OCI-LY7 (cell line): ENCODE data around the gene GATA5.

ENCODE experiments used
- EZH2phosphoT487 ChIP-seq: fragments of 200-600 bp; sonication (generic); IDR thresholded peaks from 2 replicates; pipeline ENCODE4 v1.6.1; 2018; ENCODE audit warnings: low read depth, borderline replicate concordance, mild to moderate bottlenecking, mixed run types, antibody characterized with exemption, low read length, moderate library complexity, mixed read lengths
- TF ChIP-seq, protein P1 (sequence below): fragments of 200-600 bp; sonication (generic); conservative IDR thresholded peaks from 2 replicates; pipeline ENCODE4 v1.5.1; 2014; ENCODE audit warnings: mild to moderate bottlenecking, antibody characterized with exemption, low read length, moderate library complexity, mixed read lengths

DNA sequence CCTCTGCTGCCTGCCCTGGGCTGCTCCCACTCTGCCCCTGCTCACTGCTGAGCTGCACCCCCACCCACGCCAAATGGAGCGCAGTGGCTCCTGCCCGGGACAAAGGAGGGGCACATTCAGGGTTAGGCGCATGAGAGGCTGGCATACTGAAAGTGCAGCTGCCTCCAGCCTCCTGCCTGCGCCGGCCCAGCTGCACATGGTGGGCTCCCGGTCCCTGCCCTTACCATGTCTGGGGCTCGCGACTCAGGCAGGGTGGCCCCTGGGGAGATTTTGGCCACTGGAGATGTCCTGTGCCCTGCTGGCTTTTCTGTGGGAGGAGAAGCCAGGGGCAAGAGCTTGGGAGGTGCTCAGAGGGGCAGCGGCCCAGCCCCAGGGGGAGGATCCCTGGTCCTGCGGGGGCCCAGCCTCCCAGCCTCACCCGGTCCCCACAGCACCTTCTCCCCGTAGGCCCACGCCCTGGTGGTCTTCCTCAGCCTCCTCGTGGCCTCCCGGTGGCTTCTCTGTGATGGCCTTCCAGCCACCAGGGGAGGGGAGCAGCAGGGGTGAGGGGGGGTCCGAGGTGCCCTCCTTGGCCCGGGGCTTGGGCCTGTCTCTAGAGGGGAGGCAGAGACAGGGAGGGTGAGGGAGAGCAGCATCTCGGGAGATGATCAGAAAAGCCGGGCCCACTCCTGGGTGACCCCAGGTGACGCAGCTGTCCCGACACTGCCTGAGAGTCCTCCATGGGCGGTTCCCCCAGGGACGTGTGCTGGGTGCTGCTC, 60.3 kb downstream of the GATA5 start:
- no peak for TF ChIP-seq EZH2phosphoT487
- TF ChIP-seq, protein P1, sequence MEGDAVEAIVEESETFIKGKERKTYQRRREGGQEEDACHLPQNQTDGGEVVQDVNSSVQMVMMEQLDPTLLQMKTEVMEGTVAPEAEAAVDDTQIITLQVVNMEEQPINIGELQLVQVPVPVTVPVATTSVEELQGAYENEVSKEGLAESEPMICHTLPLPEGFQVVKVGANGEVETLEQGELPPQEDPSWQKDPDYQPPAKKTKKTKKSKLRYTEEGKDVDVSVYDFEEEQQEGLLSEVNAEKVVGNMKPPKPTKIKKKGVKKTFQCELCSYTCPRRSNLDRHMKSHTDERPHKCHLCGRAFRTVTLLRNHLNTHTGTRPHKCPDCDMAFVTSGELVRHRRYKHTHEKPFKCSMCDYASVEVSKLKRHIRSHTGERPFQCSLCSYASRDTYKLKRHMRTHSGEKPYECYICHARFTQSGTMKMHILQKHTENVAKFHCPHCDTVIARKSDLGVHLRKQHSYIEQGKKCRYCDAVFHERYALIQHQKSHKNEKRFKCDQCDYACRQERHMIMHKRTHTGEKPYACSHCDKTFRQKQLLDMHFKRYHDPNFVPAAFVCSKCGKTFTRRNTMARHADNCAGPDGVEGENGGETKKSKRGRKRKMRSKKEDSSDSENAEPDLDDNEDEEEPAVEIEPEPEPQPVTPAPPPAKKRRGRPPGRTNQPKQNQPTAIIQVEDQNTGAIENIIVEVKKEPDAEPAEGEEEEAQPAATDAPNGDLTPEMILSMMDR: no peak
